Measurements from ENCODE around the gene IKZF5.

The IKZF5 gene

GRCh38 chr10:123014772-123015171 is 6.2 kb upstream of the IKZF5 start:
- no peak for DNase-seq (ENCODE audit: low read depth)

GRCh38 chr10:123013456-123014419 is 5.1 kb upstream of the IKZF5 start:
- no peak for DNase-seq (ENCODE audit: low read depth)

GRCh38 chr10:123011987-123012386 is 3.4 kb upstream of the IKZF5 start:
- no peak for DNase-seq (ENCODE audit: low read depth)

- peak; percentile 5 for DNase-seq (ENCODE audit: low read depth)
Measured at GRCh38 chr10:123009105-123009820, 668 bp upstream of the IKZF5 start.

GRCh38 chr10:123007558-123008354 is 839 bp downstream of the IKZF5 start:
- peak; percentile 16 for DNase-seq (ENCODE audit: low read depth)

GRCh38 chr10:123004298-123004697 is 4.3 kb downstream of the IKZF5 start:
- no peak for DNase-seq (ENCODE audit: low read depth)

GRCh38 chr10:123001370-123001769 is 7.2 kb downstream of the IKZF5 start:
- no peak for DNase-seq (ENCODE audit: low read depth)

- no peak for DNase-seq (ENCODE audit: low read depth)
Measured at GRCh38 chr10:123000155-123000554, 8.4 kb downstream of the IKZF5 start.

- DNase-seq (ENCODE audit: low read depth) = no peak
Measured at GRCh38 chr10:122999347-122999746, 9.2 kb downstream of the IKZF5 start.

- DNase-seq (ENCODE audit: low read depth) = no peak
Measured at GRCh38 chr10:122998934-122999333, 9.7 kb downstream of the IKZF5 start.

- DNase-seq (ENCODE audit: low read depth) = no peak
Measured at GRCh38 chr10:122998360-122998917, 10.2 kb downstream of the IKZF5 start.

- DNase-seq (ENCODE audit: low read depth) = no peak
Measured at GRCh38 chr10:122997864-122998263, 10.7 kb downstream of the IKZF5 start.

- no peak for DNase-seq (ENCODE audit: low read depth)
Measured at GRCh38 chr10:122995936-122996335, 12.7 kb downstream of the IKZF5 start.

GRCh38 chr10:122993797-122994336 is 14.7 kb downstream of the IKZF5 start:
- no peak for DNase-seq (ENCODE audit: low read depth)

GRCh38 chr10:122992031-122992585 is 16.5 kb downstream of the IKZF5 start:
- DNase-seq (ENCODE audit: low read depth) = no peak

GRCh38 chr10:122990278-122990677 is 18.3 kb downstream of the IKZF5 start:
- DNase-seq (ENCODE audit: low read depth) = no peak

- DNase-seq (ENCODE audit: low read depth) = no peak
Measured at GRCh38 chr10:122988501-122988900, 20.1 kb downstream of the IKZF5 start.

GRCh38 chr10:122986335-122986734 is 22.3 kb downstream of the IKZF5 start:
- no peak for DNase-seq (ENCODE audit: low read depth)

- DNase-seq (ENCODE audit: low read depth) = no peak
Measured at GRCh38 chr10:122984708-122985107, 23.9 kb downstream of the IKZF5 start.

- DNase-seq (ENCODE audit: low read depth) = no peak
Measured at GRCh38 chr10:122983898-122984297, 24.7 kb downstream of the IKZF5 start.

GRCh38 chr10:122981066-122981464 is 27.5 kb downstream of the IKZF5 start:
- DNase-seq (ENCODE audit: low read depth) = no peak
